Common myeloid progenitor, CD34-positive (primary cell): ENCODE results near the gene PBX3.

Experiments
- CTCF ChIA-PET: fragments of 350-600 bp; sonication (Branson Sonifier 250); formaldehyde crosslinking; loops from one replicate; lab custom pipeline; 2021; ENCODE audit warnings: antibody characterized with exemption; lab: Charles Lee
- POLR2A ChIA-PET: fragments of 350-600 bp; sonication (Branson Sonifier 250); formaldehyde crosslinking; loops from one replicate; lab custom pipeline; 2021; ENCODE audit warnings: antibody characterized with exemption; lab: Charles Lee
- DNase-seq, 3 donors: peaks; one replicate each; pipeline versions ENCODE4 v3.0.0 to v3.0.0-alpha.2; 2013
- H3K27ac ChIP-seq, 2 experiments: 1 replicate in 1 of 2; 2 replicates in 1 of 2; pipeline ENCODE4 v1.7.0; 2013; ENCODE audit warnings: inconsistent platforms in 2 of 2, low read length in 2 of 2, mild to moderate bottlenecking in 2 of 2, low read depth in 1 of 2, moderate library complexity in 1 of 2; ENCODE audit not compliant: severe bottlenecking in 2 of 2, insufficient read depth in 1 of 2, poor library complexity in 1 of 2
- H3K27me3 ChIP-seq, 5 experiments: replicated peaks in 2 of 5; 1 replicate in 3 of 5; 2 replicates in 2 of 5; pipeline versions ENCODE4 v1.6.1 to v1.7.0; 2013; ENCODE audit warnings: low read length in 4 of 5, mild to moderate bottlenecking in 2 of 5, moderate library complexity in 2 of 5, inconsistent platforms in 1 of 5; ENCODE audit not compliant: insufficient read depth in 5 of 5, control insufficient read depth in 4 of 5
- H3K36me3 ChIP-seq, 4 experiments: 1 replicate in 2 of 4; 2 replicates in 2 of 4; pipeline versions ENCODE4 v1.6.1 to v1.7.0; 2013; ENCODE audit warnings: low read length in 3 of 4, control low read depth in 1 of 4, mild to moderate bottlenecking in 1 of 4; ENCODE audit not compliant: control insufficient read depth in 4 of 4, insufficient read depth in 4 of 4
- H3K4me1 ChIP-seq, 4 experiments: 1 replicate in 3 of 4; 2 replicates in 1 of 4; pipeline versions ENCODE4 v1.6.1 to v1.7.1; 2013; ENCODE audit warnings: low read length in 3 of 4, mild to moderate bottlenecking in 3 of 4, control low read depth in 1 of 4, inconsistent platforms in 1 of 4, moderate library complexity in 1 of 4; ENCODE audit not compliant: control insufficient read depth in 4 of 4, insufficient read depth in 4 of 4; ENCODE audit errors: control extremely low read depth in 1 of 4
- H3K4me3 ChIP-seq, 7 experiments: 1 replicate in 4 of 7; 2 replicates in 3 of 7; pipeline versions ENCODE4 v1.5.1 to v1.7.0; 2013; ENCODE audit warnings: mild to moderate bottlenecking in 7 of 7, low read length in 6 of 7, moderate library complexity in 6 of 7, inconsistent platforms in 2 of 7, low read depth in 2 of 7, control low read depth in 1 of 7; ENCODE audit not compliant: insufficient read depth in 4 of 7, control insufficient read depth in 1 of 7; ENCODE audit errors: extremely low read depth in 1 of 7
- H3K9me3 ChIP-seq, 5 experiments: 1 replicate in 4 of 5; 2 replicates in 1 of 5; pipeline versions ENCODE4 v1.6.1 to v1.7.1; 2013; ENCODE audit warnings: low read length in 4 of 5, mild to moderate bottlenecking in 2 of 5, inconsistent platforms in 1 of 5, low read depth in 1 of 5, moderate library complexity in 1 of 5; ENCODE audit not compliant: control insufficient read depth in 4 of 5, insufficient read depth in 2 of 5; ENCODE audit errors: control extremely low read depth in 1 of 5
- WGBS: methylation state at CpG from one replicate; pipeline ENCODE4 v1.1.5; 2013; ENCODE audit not compliant: insufficient coverage; 5-methylcytosine and 5-hydroxymethylcytosine counted together

Gene PBX3

DNA sequence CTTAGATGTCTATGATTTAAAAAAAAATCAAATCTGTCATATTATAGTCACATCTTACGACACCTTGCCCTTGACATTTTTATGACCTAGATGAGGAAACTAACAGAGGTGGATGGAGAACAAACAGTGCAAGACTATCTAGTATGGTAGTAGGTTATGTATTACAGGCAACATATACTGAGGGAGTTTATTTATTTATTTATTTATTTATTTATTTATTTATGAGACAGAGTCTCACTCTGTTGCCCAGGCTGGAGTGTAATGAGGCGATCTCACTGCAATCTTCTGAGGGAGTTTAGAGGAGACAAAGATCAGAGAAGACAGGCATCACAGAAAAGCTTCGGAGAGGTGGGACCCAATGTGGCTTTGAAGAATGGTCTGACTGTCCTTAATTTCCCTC, 4.5 kb upstream of the PBX3 start:
- CTCF ChIA-PET = no interaction called here
- POLR2A ChIA-PET = interaction anchor here (0.6 to 0.7 kb wide), 2 partner anchors 13 to 51 kb away, joined by 3 read pairs; no protein-coding TSS in a partner anchor
- Histone ChIP-seq H3K27ac (no peak overlapping the region), H3K4me1 (peaks cover 0 to 11% (median 9%) of the 10 kb centered on the region in 4 experiments), H3K4me3 (no peak overlapping the region), H3K27me3 (no peaks in the 10 kb centered on the region), H3K36me3 (no peaks in the 10 kb centered on the region), H3K9me3 (no peaks in the 10 kb centered on the region)
- WGBS = no CpG with 5 or more reads among the region's 3 CpGs
- no peak for DNase-seq

GRCh38 chr9:125743682-125744428, 3.3 kb upstream of the PBX3 start:
- no peaks in the 10 kb centered on the region for H3K9me3 ChIP-seq
- no peak overlapping the region for H3K27ac ChIP-seq
- ChIA-PET CTCF (no interaction called here), POLR2A (no interaction called here)
- 95% methylated on average over 4 of the region's 5 CpGs for WGBS
- peaks cover 0 to 18% (median 12%) of the 10 kb centered on the region in 4 experiments for H3K4me1 ChIP-seq
- no peak for DNase-seq
- no peak overlapping the region for H3K4me3 ChIP-seq
- no peaks in the 10 kb centered on the region for H3K27me3 ChIP-seq
- no peaks in the 10 kb centered on the region for H3K36me3 ChIP-seq

DNA sequence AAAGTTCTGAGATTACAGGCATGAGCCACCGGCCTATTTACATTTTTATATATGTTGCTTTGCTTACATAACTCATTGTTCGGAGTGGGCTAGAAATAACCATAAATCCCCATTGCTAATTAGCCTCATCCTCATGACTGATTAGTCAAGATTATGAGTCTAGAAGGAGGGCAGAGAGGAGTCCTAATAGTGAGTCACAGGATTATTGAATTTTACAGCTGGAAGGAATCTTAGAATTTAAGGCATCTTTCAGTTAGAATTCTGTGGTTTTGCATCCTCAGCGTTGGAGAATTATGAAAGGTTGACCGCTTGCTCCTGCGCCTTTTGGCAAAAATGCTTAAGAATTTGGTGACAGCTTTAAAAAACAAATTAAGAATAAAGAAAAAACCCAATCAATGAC, 2.6 kb upstream of the PBX3 start:
- ChIA-PET CTCF (interaction anchor here (1.0 kb wide), 1 partner anchor 100 kb away, joined by 3 read pairs; no protein-coding TSS in a partner anchor), POLR2A (no interaction called here)
- H3K27ac ChIP-seq = no peak overlapping the region
- DNase-seq = no peak
- H3K27me3 ChIP-seq = no peaks in the 10 kb centered on the region
- H3K36me3 ChIP-seq = no peaks in the 10 kb centered on the region
- H3K9me3 ChIP-seq = no peaks in the 10 kb centered on the region
- no peak overlapping the region for H3K4me3 ChIP-seq
- peaks cover 0 to 26% (median 19%) of the 10 kb centered on the region in 4 experiments for H3K4me1 ChIP-seq
- 100% methylated on average over 2 of the region's 5 CpGs for WGBS

DNA sequence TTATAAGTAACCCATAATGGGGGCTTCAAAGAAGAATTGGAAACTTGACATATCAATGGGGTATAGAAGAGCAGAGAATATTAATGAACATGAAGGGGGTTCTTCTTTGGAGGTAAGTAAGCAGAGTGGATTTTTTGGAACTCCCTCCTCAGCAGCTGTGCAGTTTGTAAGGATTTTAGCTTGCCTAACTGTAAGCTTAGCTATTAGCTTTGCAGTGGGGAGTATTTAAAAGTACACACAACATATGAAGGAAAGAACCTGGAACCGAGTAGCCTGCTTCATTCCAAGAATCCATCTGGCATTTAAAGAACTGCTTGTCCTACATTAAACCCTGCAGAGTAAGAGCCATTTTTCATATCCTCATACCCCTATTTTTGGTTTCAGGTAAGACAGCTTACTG, 2.2 kb upstream of the PBX3 start:
- DNase-seq = no peak
- peaks cover 0 to 29% (median 21%) of the 10 kb centered on the region in 4 experiments for H3K4me1 ChIP-seq
- WGBS = no CpG with 5 or more reads among the region's 1 CpG
- no peaks in the 10 kb centered on the region for H3K9me3 ChIP-seq
- H3K27ac ChIP-seq = no peak overlapping the region
- no peak overlapping the region for H3K4me3 ChIP-seq
- H3K36me3 ChIP-seq = no peaks in the 10 kb centered on the region
- no peaks in the 10 kb centered on the region for H3K27me3 ChIP-seq
- CTCF ChIA-PET = interaction anchor here (1.0 to 1.5 kb wide), 3 partner anchors 14 to 100 kb away, joined by 3 to 5 read pairs (median 3); no protein-coding TSS in a partner anchor
- POLR2A ChIA-PET = no interaction called here

GRCh38 chr9:125745682-125746016, 1.5 kb upstream of the PBX3 start:
- Histone ChIP-seq H3K4me1 (peaks cover 0 to 33% (median 24%) of the 10 kb centered on the region in 4 experiments), H3K27me3 (no peaks in the 10 kb centered on the region), H3K36me3 (peaks cover 0 to 5% (median 0%) of the 10 kb centered on the region in 4 experiments), H3K9me3 (no peaks in the 10 kb centered on the region), H3K27ac (peak overlapping the region in 1 of 2 experiments; percentile 49), H3K4me3 (peak overlapping the region; percentile 45 to 98 (median 69))
- POLR2A ChIA-PET = no interaction called here
- CTCF ChIA-PET = interaction anchor here (1.3 to 1.5 kb wide), 2 partner anchors 13 to 42 kb away, joined by 3 to 5 read pairs; no protein-coding TSS in a partner anchor
- 33% methylated on average over 4 of the region's 6 CpGs for WGBS
- no peak for DNase-seq

- Histone ChIP-seq H3K27me3 (no peaks in the 10 kb centered on the region), H3K4me3 (peak overlapping the region; percentile 57 to 98 (median 81)), H3K9me3 (no peaks in the 10 kb centered on the region), H3K27ac (peak overlapping the region in 1 of 2 experiments; percentile 49), H3K4me1 (peaks cover 0 to 36% (median 26%) of the 10 kb centered on the region in 4 experiments), H3K36me3 (peaks cover 0 to 7% (median 0%) of the 10 kb centered on the region in 4 experiments)
- 0% methylated on average over 58 of the region's 79 CpGs for WGBS
- peak; percentile 95 to 96 (median 96) for DNase-seq
- POLR2A ChIA-PET = interaction anchor here (0.5 kb wide), 1 partner anchor 137 kb away, joined by 3 read pairs; no protein-coding TSS in a partner anchor
- CTCF ChIA-PET = interaction anchor here (1.3 to 1.5 kb wide), 2 partner anchors 12 to 42 kb away, joined by 3 to 5 read pairs; no protein-coding TSS in a partner anchor
Measured at GRCh38 chr9:125746017-125746773, 978 bp upstream of the PBX3 start.

GRCh38 chr9:125746774-125747052, 460 bp upstream of the PBX3 start:
- Histone ChIP-seq H3K27me3 (no peaks in the 10 kb centered on the region), H3K4me1 (peaks cover 0 to 39% (median 26%) of the 10 kb centered on the region in 4 experiments), H3K36me3 (peaks cover 0 to 7% (median 0%) of the 10 kb centered on the region in 4 experiments), H3K27ac (no peak overlapping the region), H3K4me3 (peak overlapping the region; percentile 63 to 98 (median 93)), H3K9me3 (no peaks in the 10 kb centered on the region)
- DNase-seq = no peak
- ChIA-PET POLR2A (no interaction called here), CTCF (no interaction called here)
- WGBS = 1% methylated on average over 34 of the region's 46 CpGs
